Neural progenitor cell (in vitro differentiated cells): Measurements from ENCODE around the gene PDPR. TPM values are rescaled to one million over a fixed set of nuclear protein-coding genes. Genes with fewer than 3 reads are reported as not detected.

Experiments
- DNase-seq: peaks from one replicate; pipeline ENCODE4 v3.0.0-alpha.2; 2016; ENCODE audit warnings: low spot score
- H2AFZ ChIP-seq: fragments of 200-600 bp; sonication (generic); replicated peaks from 2 replicates; pipeline ENCODE4 v1.6.1; 2016; ENCODE audit warnings: antibody characterized with exemption
- H3F3A ChIP-seq: fragments of 200-600 bp; sonication (generic); 2 replicates; pipeline ENCODE4 v1.6.1; 2016; ENCODE audit warnings: antibody characterized with exemption, low read depth
- H3K27ac ChIP-seq: fragments of 200-600 bp; sonication (generic); 2 replicates; pipeline ENCODE4 v1.5.1; 2016; ENCODE audit warnings: mild to moderate bottlenecking
- H3K27me3 ChIP-seq: fragments of 200-600 bp; sonication (generic); 2 replicates; pipeline ENCODE4 v1.6.1; 2016; ENCODE audit warnings: mild to moderate bottlenecking, moderate library complexity
- H3K36me3 ChIP-seq: fragments of 200-600 bp; sonication (generic); 2 replicates; pipeline ENCODE4 v1.5.1; 2016
- H3K4me1 ChIP-seq: fragments of 200-600 bp; sonication (generic); 2 replicates; pipeline ENCODE4 v1.6.1; 2016; ENCODE audit warnings: mixed run types
- H3K4me2 ChIP-seq: fragments of 200-600 bp; sonication (generic); 2 replicates; pipeline ENCODE4 v1.6.1; 2016
- H3K4me3 ChIP-seq: fragments of 200-600 bp; sonication (generic); 2 replicates; pipeline ENCODE4 v1.5.1; 2016
- H3K79me2 ChIP-seq: fragments of 200-600 bp; sonication (generic); 2 replicates; pipeline ENCODE4 v1.6.1; 2016; ENCODE audit warnings: low read depth
- H3K9ac ChIP-seq: fragments of 200-600 bp; sonication (generic); 2 replicates; pipeline ENCODE4 v1.6.1; 2016
- H3K9me3 ChIP-seq: fragments of 200-600 bp; sonication (generic); 2 replicates; pipeline ENCODE4 v1.5.1; 2016; ENCODE audit warnings: low read depth
- H4K20me1 ChIP-seq: fragments of 200-600 bp; sonication (generic); 2 replicates; pipeline ENCODE4 v1.6.1; 2016; ENCODE audit warnings: low read depth
- H3K27ac Mint-ChIP-seq: 3 replicates; pipeline ENCODE4 v1.8.0; 2021; ENCODE audit warnings: mixed read lengths
- H3K27me3 Mint-ChIP-seq: 2 replicates; pipeline ENCODE4 v1.8.0; 2022; ENCODE audit warnings: low read depth, mild to moderate bottlenecking, inconsistent platforms, moderate library complexity, mixed read lengths; ENCODE audit not compliant: insufficient read depth
- H3K36me3 Mint-ChIP-seq: 3 replicates; pipeline ENCODE4 v1.8.0; 2021; ENCODE audit warnings: mixed read lengths
- H3K4me1 Mint-ChIP-seq: 3 replicates; pipeline ENCODE4 v1.8.0; 2021; ENCODE audit warnings: mixed read lengths
- H3K4me3 Mint-ChIP-seq: 3 replicates; pipeline ENCODE4 v1.8.0; 2021; ENCODE audit warnings: mild to moderate bottlenecking, moderate library complexity, mixed read lengths
- H3K9me3 Mint-ChIP-seq: 3 replicates; pipeline ENCODE4 v1.8.0; 2020; ENCODE audit warnings: mixed read lengths
- EZH2 ChIP-seq: fragments of 200-600 bp; sonication (generic); IDR thresholded peaks from 2 replicates; pipeline ENCODE4 v1.6.1; 2017; ENCODE audit warnings: antibody characterized with exemption, mild to moderate bottlenecking, moderate library complexity
- EZH2phosphoT487 ChIP-seq: fragments of 200-600 bp; sonication (generic); IDR thresholded peaks from 2 replicates; pipeline ENCODE4 v1.6.1; 2017; ENCODE audit warnings: antibody characterized with exemption
- total RNA-seq: library from RNA; depleted of rRNA; stranded (reverse); fragments of >200 nt; gene quantifications from 2 replicates; pipeline ENCODE4 v1.2.3, GENCODE V29; 2015; ENCODE audit warnings: low replicate concordance
- TF ChIP-seq, protein P1 (sequence below): fragments of 200-600 bp; sonication (generic); IDR thresholded peaks from 2 replicates; pipeline ENCODE4 v1.5.1; 2017; ENCODE audit warnings: antibody characterized with exemption, mild to moderate bottlenecking

PDPR gene
- total RNA-seq, 1 donor from 2014 or later, result 19.5 TPM

GRCh38 chr16:70158261-70158939 lies 44.3 kb downstream of the PDPR start:
- no peak overlapping the region for H3K27ac ChIP-seq
- H3K27me3 ChIP-seq, result no peaks in the 10 kb centered on the region
- no peak overlapping the region for H3K27ac Mint-ChIP-seq
- peaks cover under 1% of the 10 kb centered on the region for H3K4me1 ChIP-seq
- H2AFZ ChIP-seq, result no peak overlapping the region
- no peak for DNase-seq
- H4K20me1 ChIP-seq, result peaks cover 9% of the 10 kb centered on the region
- TF ChIP-seq, protein P1, sequence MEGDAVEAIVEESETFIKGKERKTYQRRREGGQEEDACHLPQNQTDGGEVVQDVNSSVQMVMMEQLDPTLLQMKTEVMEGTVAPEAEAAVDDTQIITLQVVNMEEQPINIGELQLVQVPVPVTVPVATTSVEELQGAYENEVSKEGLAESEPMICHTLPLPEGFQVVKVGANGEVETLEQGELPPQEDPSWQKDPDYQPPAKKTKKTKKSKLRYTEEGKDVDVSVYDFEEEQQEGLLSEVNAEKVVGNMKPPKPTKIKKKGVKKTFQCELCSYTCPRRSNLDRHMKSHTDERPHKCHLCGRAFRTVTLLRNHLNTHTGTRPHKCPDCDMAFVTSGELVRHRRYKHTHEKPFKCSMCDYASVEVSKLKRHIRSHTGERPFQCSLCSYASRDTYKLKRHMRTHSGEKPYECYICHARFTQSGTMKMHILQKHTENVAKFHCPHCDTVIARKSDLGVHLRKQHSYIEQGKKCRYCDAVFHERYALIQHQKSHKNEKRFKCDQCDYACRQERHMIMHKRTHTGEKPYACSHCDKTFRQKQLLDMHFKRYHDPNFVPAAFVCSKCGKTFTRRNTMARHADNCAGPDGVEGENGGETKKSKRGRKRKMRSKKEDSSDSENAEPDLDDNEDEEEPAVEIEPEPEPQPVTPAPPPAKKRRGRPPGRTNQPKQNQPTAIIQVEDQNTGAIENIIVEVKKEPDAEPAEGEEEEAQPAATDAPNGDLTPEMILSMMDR, result no peak
- H3K4me3 Mint-ChIP-seq, result no peak overlapping the region
- H3K4me3 ChIP-seq, result no peak overlapping the region
- H3K4me2 ChIP-seq, result no peak overlapping the region
- H3K36me3 Mint-ChIP-seq, result peaks cover 22% of the 10 kb centered on the region
- H3K27me3 Mint-ChIP-seq, result peaks cover 2% of the 10 kb centered on the region
- H3K9me3 ChIP-seq, result no peaks in the 10 kb centered on the region
- H3K36me3 ChIP-seq, result no peaks in the 10 kb centered on the region
- peaks cover 2% of the 10 kb centered on the region for H3K4me1 Mint-ChIP-seq
- H3F3A ChIP-seq, result no peaks in the 10 kb centered on the region
- H3K9ac ChIP-seq, result no peak overlapping the region
- H3K9me3 Mint-ChIP-seq, result no peaks in the 10 kb centered on the region
- H3K79me2 ChIP-seq, result no peaks in the 10 kb centered on the region

- Mint-ChIP-seq H3K27me3 (peaks cover 5% of the 10 kb centered on the region), H3K36me3 (peaks cover 17% of the 10 kb centered on the region), H3K27ac (no peak overlapping the region), H3K4me1 (peaks cover 2% of the 10 kb centered on the region), H3K4me3 (no peak overlapping the region), H3K9me3 (no peaks in the 10 kb centered on the region)
- Histone ChIP-seq H3K4me1 (peaks cover 4% of the 10 kb centered on the region), H4K20me1 (peaks cover 9% of the 10 kb centered on the region), H3K79me2 (no peaks in the 10 kb centered on the region), H3K27ac (no peak overlapping the region), H3K4me3 (no peak overlapping the region), H3K36me3 (no peaks in the 10 kb centered on the region), H3K9ac (no peak overlapping the region), H3K9me3 (no peaks in the 10 kb centered on the region), H2AFZ (no peak overlapping the region), H3K4me2 (no peak overlapping the region), H3K27me3 (no peaks in the 10 kb centered on the region), H3F3A (no peaks in the 10 kb centered on the region)
- no peak for DNase-seq
- TF ChIP-seq, protein P1, result no peak
- TF ChIP-seq EZH2phosphoT487 (no peak), EZH2 (no peak)
Measured at GRCh38 chr16:70159355-70160348, 45.5 kb downstream of the PDPR start.

GRCh38 chr16:70160388-70160787 lies 46.3 kb downstream of the PDPR start:
- H3K9ac ChIP-seq, result no peak overlapping the region
- H3F3A ChIP-seq, result no peaks in the 10 kb centered on the region
- no peaks in the 10 kb centered on the region for H3K79me2 ChIP-seq
- Mint-ChIP-seq H3K4me3 (no peak overlapping the region), H3K27me3 (peaks cover 8% of the 10 kb centered on the region), H3K4me1 (peaks cover 4% of the 10 kb centered on the region), H3K27ac (no peak overlapping the region), H3K36me3 (peaks cover 17% of the 10 kb centered on the region), H3K9me3 (no peaks in the 10 kb centered on the region)
- no peak for TF ChIP-seq EZH2phosphoT487
- TF ChIP-seq, protein P1, result no peak
- no peak for TF ChIP-seq EZH2
- peaks cover 9% of the 10 kb centered on the region for H4K20me1 ChIP-seq
- no peaks in the 10 kb centered on the region for H3K27me3 ChIP-seq
- H2AFZ ChIP-seq, result no peak overlapping the region
- DNase-seq, result no peak
- no peaks in the 10 kb centered on the region for H3K9me3 ChIP-seq
- H3K4me2 ChIP-seq, result no peak overlapping the region
- no peak overlapping the region for H3K27ac ChIP-seq
- no peaks in the 10 kb centered on the region for H3K36me3 ChIP-seq
- H3K4me1 ChIP-seq, result peaks cover 4% of the 10 kb centered on the region
- H3K4me3 ChIP-seq, result no peak overlapping the region
